Breast epithelium (tissue), 3 donors: ENCODE measurements around the gene ZDHHC5.

ENCODE experiments used
- CTCF ChIP-seq, 3 donors: fragments of 450-650 bp; IDR thresholded peaks; one replicate each; pipeline ENCODE4 v1.5.1; 2016 to 2017; ENCODE audit warnings: antibody characterized with exemption in 3 of 3, mild to moderate bottlenecking in 3 of 3, moderate library complexity in 3 of 3
- POLR2A ChIP-seq: fragments of 450-650 bp; IDR thresholded peaks from one replicate; pipeline ENCODE4 v1.6.1; 2016; ENCODE audit warnings: antibody characterized with exemption, mild to moderate bottlenecking, moderate library complexity
- POLR2AphosphoS5 ChIP-seq, 3 donors: sonication (generic); formaldehyde crosslinking; IDR thresholded peaks; one replicate each; pipeline ENCODE4 v1.6.1; 2017; ENCODE audit warnings: antibody characterized with exemption in 3 of 3

- TF ChIP-seq POLR2AphosphoS5 (IDR thresholded peaks at IDR 0.05) (no peak), CTCF (IDR thresholded peaks at IDR 0.05) (no peak), POLR2A (no peak)
Measured at GRCh38 chr11:57635246-57635645, 32.7 kb upstream of the ZDHHC5 start.
